ENCODE results near the gene SULT2B1.
A peak's percentile ranks its signal among the peaks of the same experiment; 100 is the strongest.
"Not testable (repeated sequence)": the region's sequence is repeated elsewhere in the genome, so short reads cannot be mapped to it uniquely, and the experiment has no call there.

The SULT2B1 gene

GRCh38 chr19:48575931-48576622 is 24.1 kb downstream of the SULT2B1 start:
- DNase-seq (ENCODE audit: low read depth): no peak
- TF ChIP-seq, protein P1, sequence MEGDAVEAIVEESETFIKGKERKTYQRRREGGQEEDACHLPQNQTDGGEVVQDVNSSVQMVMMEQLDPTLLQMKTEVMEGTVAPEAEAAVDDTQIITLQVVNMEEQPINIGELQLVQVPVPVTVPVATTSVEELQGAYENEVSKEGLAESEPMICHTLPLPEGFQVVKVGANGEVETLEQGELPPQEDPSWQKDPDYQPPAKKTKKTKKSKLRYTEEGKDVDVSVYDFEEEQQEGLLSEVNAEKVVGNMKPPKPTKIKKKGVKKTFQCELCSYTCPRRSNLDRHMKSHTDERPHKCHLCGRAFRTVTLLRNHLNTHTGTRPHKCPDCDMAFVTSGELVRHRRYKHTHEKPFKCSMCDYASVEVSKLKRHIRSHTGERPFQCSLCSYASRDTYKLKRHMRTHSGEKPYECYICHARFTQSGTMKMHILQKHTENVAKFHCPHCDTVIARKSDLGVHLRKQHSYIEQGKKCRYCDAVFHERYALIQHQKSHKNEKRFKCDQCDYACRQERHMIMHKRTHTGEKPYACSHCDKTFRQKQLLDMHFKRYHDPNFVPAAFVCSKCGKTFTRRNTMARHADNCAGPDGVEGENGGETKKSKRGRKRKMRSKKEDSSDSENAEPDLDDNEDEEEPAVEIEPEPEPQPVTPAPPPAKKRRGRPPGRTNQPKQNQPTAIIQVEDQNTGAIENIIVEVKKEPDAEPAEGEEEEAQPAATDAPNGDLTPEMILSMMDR (IDR thresholded peaks at IDR 0.05; ENCODE audit: low read length, missing control alignments): no peak
- no peak overlapping the region for H3K4me3 ChIP-seq (replicated peaks; ENCODE audit: low read depth, low read length)

DNA sequence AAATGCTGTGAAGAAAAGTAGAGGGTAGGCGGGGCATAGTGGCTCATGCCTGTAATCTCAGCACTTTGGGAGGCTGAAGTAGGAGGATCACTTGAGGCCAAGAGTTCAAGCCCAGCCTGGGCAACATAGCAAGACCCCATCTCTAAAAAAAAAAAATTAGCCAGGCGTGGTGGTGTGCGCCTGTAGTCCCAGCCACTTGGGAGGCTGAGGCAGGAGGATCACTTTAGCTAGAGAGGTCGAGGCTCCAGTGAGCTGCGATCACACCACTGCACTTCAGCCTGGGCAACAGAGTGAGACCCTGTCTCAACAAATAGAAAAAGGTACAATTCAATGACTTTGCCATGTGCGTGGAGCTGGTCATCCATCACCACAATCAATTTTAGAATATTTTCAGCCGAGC is 25.9 kb downstream of the SULT2B1 start:
- not testable (repeated sequence) for H3K4me3 ChIP-seq (replicated peaks; ENCODE audit: low read depth, low read length); DNase-seq (ENCODE audit: low read depth)

DNA sequence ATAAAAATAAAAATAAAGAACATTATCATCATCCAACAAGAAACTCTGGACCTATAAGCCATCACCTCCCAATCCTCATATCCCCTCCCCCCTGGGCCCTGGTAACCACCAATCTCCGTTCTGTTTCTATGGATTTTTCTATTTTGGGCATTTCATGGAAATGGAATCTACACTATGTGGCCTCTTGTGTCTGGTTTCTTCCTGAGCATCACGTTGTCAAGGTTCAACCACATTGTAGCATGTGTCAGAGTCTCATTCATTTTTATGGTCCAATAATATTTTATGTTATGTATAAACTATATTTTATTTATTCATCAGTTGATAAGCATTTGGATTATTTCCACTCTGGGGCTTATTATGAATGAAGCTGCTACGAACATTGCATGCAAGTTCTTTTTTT is 26.9 kb downstream of the SULT2B1 start:
- TF ChIP-seq, protein P1 (IDR thresholded peaks at IDR 0.05; ENCODE audit: low read length, missing control alignments): no peak
- H3K4me3 ChIP-seq (replicated peaks; ENCODE audit: low read depth, low read length): no peak overlapping the region

GRCh38 chr19:48582168-48582567 is 30.2 kb downstream of the SULT2B1 start:
- no peak for DNase-seq (ENCODE audit: low read depth)
- no peak overlapping the region for H3K4me3 ChIP-seq (replicated peaks; ENCODE audit: low read depth, low read length)
- TF ChIP-seq, protein P1 (IDR thresholded peaks at IDR 0.05; ENCODE audit: low read length, missing control alignments): no peak

More for the DNA sequence above, 26.9 kb downstream of the SULT2B1 start:
- DNase-seq (ENCODE audit: low read depth): no peak

DNA sequence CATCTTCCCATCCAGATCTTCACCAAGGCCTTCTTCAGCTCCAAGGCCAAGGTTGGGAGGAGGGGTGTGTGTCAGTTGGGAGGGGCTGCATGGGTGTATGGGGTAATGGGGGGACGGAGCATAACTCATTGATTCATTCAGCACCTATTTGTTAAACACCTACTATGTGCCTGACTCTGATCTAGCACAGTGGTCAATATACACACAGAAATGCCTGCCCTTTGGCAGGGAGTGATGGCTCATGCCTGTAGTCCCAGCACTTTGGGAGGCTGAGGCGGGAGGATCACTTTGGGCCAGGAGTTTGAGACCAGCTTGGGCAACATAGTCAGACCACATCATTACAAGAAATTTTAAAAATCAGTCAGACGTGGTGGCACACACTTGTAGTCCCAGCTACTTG is 35.4 kb downstream of the SULT2B1 start:
- no peak for DNase-seq (ENCODE audit: low read depth)
- TF ChIP-seq, protein P1 (IDR thresholded peaks at IDR 0.05; ENCODE audit: low read length, missing control alignments): no peak
- no peak overlapping the region for H3K4me3 ChIP-seq (replicated peaks; ENCODE audit: low read depth, low read length)

DNA sequence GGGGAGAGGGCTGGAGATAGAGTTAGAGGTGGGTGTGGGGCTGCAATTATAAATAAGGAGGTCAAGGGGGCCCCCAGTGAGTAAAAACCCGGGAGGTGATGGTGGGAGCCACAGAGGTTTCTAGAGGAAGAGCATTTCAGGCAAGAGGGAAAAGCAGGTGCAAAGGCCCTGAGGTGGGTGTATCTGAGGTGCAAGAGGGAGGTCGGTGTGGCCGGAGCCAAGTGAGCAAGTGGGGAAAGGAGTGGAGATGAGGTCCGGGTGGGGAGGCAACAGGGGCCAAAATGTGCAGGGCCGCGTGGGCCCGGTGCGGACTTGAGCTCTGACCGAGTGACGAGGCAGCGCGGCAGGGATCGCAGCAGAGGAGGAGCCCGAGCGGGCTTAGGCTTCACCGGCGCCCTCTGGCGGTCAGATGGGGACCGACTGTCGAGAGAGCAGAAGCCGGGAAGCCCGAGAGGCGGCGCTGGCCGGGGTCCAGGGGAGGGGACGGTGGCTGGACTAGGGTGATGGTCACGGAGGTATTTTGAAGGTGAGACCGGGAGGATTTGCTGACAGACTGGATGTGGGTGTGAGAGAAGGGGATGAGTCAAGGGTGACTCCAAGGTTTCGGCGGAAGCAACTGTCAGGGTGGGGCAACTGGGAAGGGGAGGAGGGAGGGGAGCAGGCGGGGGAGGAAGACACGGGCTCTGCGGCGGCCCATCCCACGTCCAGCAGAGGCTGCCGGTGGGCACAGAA is 36.9 kb downstream of the SULT2B1 start:
- H3K4me3 ChIP-seq (replicated peaks; ENCODE audit: low read depth, low read length): peak overlapping the region; percentile 46
- TF ChIP-seq, protein P1 (IDR thresholded peaks at IDR 0.05; ENCODE audit: low read length, missing control alignments): peak; percentile 91
- DNase-seq (ENCODE audit: low read depth): peak; percentile 84

GRCh38 chr19:48591021-48591420 is 39.0 kb downstream of the SULT2B1 start:
- no peak overlapping the region for H3K4me3 ChIP-seq (replicated peaks; ENCODE audit: low read depth, low read length)
- peak; percentile 30 for DNase-seq (ENCODE audit: low read depth)
- TF ChIP-seq, protein P1 (IDR thresholded peaks at IDR 0.05; ENCODE audit: low read length, missing control alignments): peak; percentile 13

Data from fibroblast of pulmonary artery (primary cell).